HEK293T (cell line): ENCODE measurements around the gene GADD45A.

ENCODE experiments used
- ARNT ChIP-seq: fragments of 450-650 bp; IDR thresholded peaks from 2 replicates; pipeline ENCODE4 v1.6.1; 2017; ENCODE audit warnings: mild to moderate bottlenecking
- BHLHE40 ChIP-seq: fragments of 450-650 bp; IDR thresholded peaks from 2 replicates; pipeline ENCODE4 v1.6.1; 2016; ENCODE audit warnings: mild to moderate bottlenecking, moderate library complexity, borderline replicate concordance
- FOXA1 ChIP-seq: fragments of 450-650 bp; IDR thresholded peaks from 2 replicates; pipeline ENCODE4 v1.6.1; 2016; ENCODE audit warnings: mild to moderate bottlenecking
- PKNOX1 ChIP-seq: fragments of 450-650 bp; IDR thresholded peaks from 2 replicates; pipeline ENCODE4 v1.6.1; 2016
- SUZ12 ChIP-seq: fragments of 450-650 bp; IDR thresholded peaks from 2 replicates; pipeline ENCODE4 v1.6.1; 2016; ENCODE audit warnings: mild to moderate bottlenecking

DNA sequence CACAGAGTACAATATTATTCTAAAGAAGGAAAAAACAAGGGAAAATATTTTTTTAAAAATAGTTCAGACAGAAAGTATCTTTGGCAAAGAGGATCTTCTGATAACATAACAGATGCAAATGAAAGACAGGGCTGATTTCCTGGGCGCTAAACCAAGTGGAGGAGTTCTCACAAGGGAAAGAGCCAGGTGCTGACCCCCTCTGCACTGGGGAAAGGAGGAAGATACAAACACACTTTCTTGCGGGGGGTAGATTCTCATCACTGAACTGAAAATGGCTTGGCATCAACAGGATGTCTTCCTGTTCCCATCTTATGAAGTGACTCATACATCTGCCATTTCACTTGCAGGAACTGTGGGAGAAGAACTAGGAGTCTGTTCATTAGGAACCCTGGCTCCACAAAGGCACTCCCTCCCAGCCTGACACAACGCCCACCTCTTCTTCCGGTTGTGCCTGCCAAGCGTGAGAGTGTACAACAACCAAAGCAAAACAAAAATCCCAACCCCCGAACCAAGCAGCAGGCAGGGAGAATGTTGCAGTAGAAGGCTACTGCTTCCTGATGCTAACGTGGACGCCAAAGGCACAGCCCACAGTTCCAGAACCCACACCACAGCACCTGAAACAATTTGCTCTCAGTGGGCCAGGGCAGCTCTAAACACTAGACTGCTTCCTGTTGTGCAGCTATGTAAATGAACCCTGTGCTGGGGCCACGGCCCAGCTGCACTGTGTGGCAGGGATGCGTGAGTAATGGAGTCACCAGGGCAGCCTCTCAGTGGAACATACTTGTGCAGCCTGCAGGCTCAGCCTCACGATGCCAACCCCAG, 51.0 kb downstream of the GADD45A start:
- TF ChIP-seq PKNOX1 = no peak
- TF ChIP-seq ARNT = no peak
- TF ChIP-seq SUZ12 = no peak
- TF ChIP-seq FOXA1 = no peak
- TF ChIP-seq BHLHE40 = no peak
